ENCODE results near the gene NEUROD4. TPM values are rescaled to one million over a fixed set of nuclear protein-coding genes. Genes with fewer than 3 reads are reported as not detected.

NEUROD4 gene
- total RNA-seq, 1 experiment from 2014 or later, result not detected

GRCh38 chr12:55044135-55044534, 24.4 kb downstream of the NEUROD4 start:
- no peaks in the 10 kb centered on the region for H3K9me2 ChIP-seq (ENCODE audit: insufficient read depth)
- H3K4me1 ChIP-seq (replicated peaks; ENCODE audit: insufficient read depth), result no peaks in the 10 kb centered on the region
- intact Hi-C loops (cut with micrococcal nuclease; ENCODE audit: unreplicated experiment), result no loop called here
- no peak for TF ChIP-seq CTCF (conservative IDR thresholded peaks at IDR 0.05)
- no peak for TF ChIP-seq EZH2 (IDR thresholded peaks at IDR 0.05; ENCODE audit: low read depth)
- no peak overlapping the region for H3K4me2 ChIP-seq
- ChIA-PET POLR2A (ENCODE audit: unreplicated experiment) (no interaction called here), CTCF (no interaction called here)
- H3K27ac ChIP-seq, result no peak overlapping the region
- no peak overlapping the region for H3K4me3 ChIP-seq
- H2AFZ ChIP-seq, result no peak overlapping the region
- no peak for DNase-seq
- no peaks in the 10 kb centered on the region for H3K79me2 ChIP-seq (ENCODE audit: low read depth)
- H3K36me3 ChIP-seq (ENCODE audit: low read depth), result no peaks in the 10 kb centered on the region
- no TSS peak for BruUV-seq (replicated peaks)
- H3F3A ChIP-seq (ENCODE audit: insufficient read depth, low read depth), result no peaks in the 10 kb centered on the region
- H3K9me3 ChIP-seq (ENCODE audit: insufficient read depth, low read depth), result no peaks in the 10 kb centered on the region
- H3K27me3 ChIP-seq (ENCODE audit: insufficient read depth, low read depth), result peaks cover 57% of the 10 kb centered on the region
- H4K20me1 ChIP-seq (ENCODE audit: insufficient read depth), result no peaks in the 10 kb centered on the region

GRCh38 chr12:55049676-55050075, 29.9 kb downstream of the NEUROD4 start:
- CTCF ChIA-PET, result no interaction called here
- Histone ChIP-seq H3K4me2 (no peak overlapping the region), H3K9me2 (ENCODE audit: insufficient read depth) (no peaks in the 10 kb centered on the region), H3K4me3 (no peak overlapping the region), H3F3A (ENCODE audit: insufficient read depth, low read depth) (no peaks in the 10 kb centered on the region), H3K36me3 (ENCODE audit: low read depth) (no peaks in the 10 kb centered on the region), H2AFZ (no peak overlapping the region), H3K79me2 (ENCODE audit: low read depth) (no peaks in the 10 kb centered on the region), H3K9me3 (ENCODE audit: insufficient read depth, low read depth) (no peaks in the 10 kb centered on the region), H3K4me1 (replicated peaks; ENCODE audit: insufficient read depth) (no peaks in the 10 kb centered on the region), H4K20me1 (ENCODE audit: insufficient read depth) (no peaks in the 10 kb centered on the region), H3K27me3 (ENCODE audit: insufficient read depth, low read depth) (peaks cover 61% of the 10 kb centered on the region), H3K27ac (no peak overlapping the region)
- TF ChIP-seq EZH2 (IDR thresholded peaks at IDR 0.05; ENCODE audit: low read depth) (no peak), CTCF (conservative IDR thresholded peaks at IDR 0.05) (no peak)
- no peak for DNase-seq
- POLR2A ChIA-PET (ENCODE audit: unreplicated experiment), result no interaction called here
- intact Hi-C loops (cut with micrococcal nuclease; ENCODE audit: unreplicated experiment), result no loop called here
- no TSS peak for BruUV-seq (replicated peaks)

GRCh38 chr12:55051197-55051947, 31.6 kb downstream of the NEUROD4 start:
- H3K4me2 ChIP-seq, result no peak overlapping the region

More at GRCh38 chr12:55051197-55051947, 31.6 kb downstream of the NEUROD4 start:
- H3K79me2 ChIP-seq (ENCODE audit: low read depth), result no peaks in the 10 kb centered on the region
- no peak overlapping the region for H3K4me3 ChIP-seq
- H3K27ac ChIP-seq, result no peak overlapping the region
- no peaks in the 10 kb centered on the region for H3K36me3 ChIP-seq (ENCODE audit: low read depth)
- H3K9me3 ChIP-seq (ENCODE audit: insufficient read depth, low read depth), result no peaks in the 10 kb centered on the region
- peaks cover 55% of the 10 kb centered on the region for H3K27me3 ChIP-seq (ENCODE audit: insufficient read depth, low read depth)
- no peak for DNase-seq
- no peaks in the 10 kb centered on the region for H4K20me1 ChIP-seq (ENCODE audit: insufficient read depth)
- H3K9me2 ChIP-seq (ENCODE audit: insufficient read depth), result no peaks in the 10 kb centered on the region
- H3K4me1 ChIP-seq (replicated peaks; ENCODE audit: insufficient read depth), result no peaks in the 10 kb centered on the region
- no peaks in the 10 kb centered on the region for H3F3A ChIP-seq (ENCODE audit: insufficient read depth, low read depth)
- ChIA-PET CTCF (no interaction called here), POLR2A (ENCODE audit: unreplicated experiment) (no interaction called here)
- no TSS peak for BruUV-seq (replicated peaks)
- intact Hi-C loops (cut with micrococcal nuclease; ENCODE audit: unreplicated experiment), result no loop called here
- H2AFZ ChIP-seq, result no peak overlapping the region
- TF ChIP-seq EZH2 (IDR thresholded peaks at IDR 0.05; ENCODE audit: low read depth) (no peak), CTCF (conservative IDR thresholded peaks at IDR 0.05) (no peak)
